Skin epidermis (tissue), 12 donors: ENCODE data around the gene EIF4H.
A peak's percentile ranks its signal among the peaks of the same experiment; 100 is the strongest.
"Not testable (repeated sequence)": the region's sequence is repeated elsewhere in the genome, so short reads cannot be mapped to it uniquely, and the experiment has no call there.

Source experiments
- H3K27ac ChIP-seq, 21 experiments: fragments of 200-600 bp; sonication (generic) in 11 of 21; one replicate each; pipeline ENCODE4 v1.5.0; 2020; ENCODE audit warnings: mild to moderate bottlenecking in 3 of 21, inconsistent platforms in 2 of 21, moderate library complexity in 2 of 21
- H3K4me3 ChIP-seq, 7 experiments: fragments of 200-600 bp; sonication (generic) in 2 of 7; one replicate each; pipeline ENCODE4 v1.5.0; 2020; ENCODE audit warnings: inconsistent platforms in 2 of 7, mild to moderate bottlenecking in 2 of 7, moderate library complexity in 1 of 7

EIF4H gene

DNA sequence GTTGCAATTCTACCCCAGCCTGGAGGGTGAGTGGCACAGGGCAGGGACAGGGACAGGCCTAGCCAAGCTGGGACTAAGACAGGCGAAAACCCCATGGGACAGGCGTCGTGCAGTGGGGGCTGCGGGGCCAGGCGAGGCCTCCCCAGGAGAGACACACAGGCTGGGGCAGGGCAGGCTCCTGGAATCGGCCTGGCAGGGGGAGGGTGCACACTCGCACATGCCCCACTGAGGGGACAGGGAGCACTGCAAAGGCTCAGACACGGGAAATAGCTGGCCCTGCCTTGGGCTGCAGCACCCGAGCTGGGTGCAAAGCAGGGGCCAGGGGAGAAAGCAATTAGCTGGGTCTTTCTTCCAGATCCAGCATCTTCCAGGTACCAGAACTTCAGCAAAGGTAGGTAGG, 46.1 kb downstream of the EIF4H start:
- Histone ChIP-seq H3K27ac (no peak overlapping the region), H3K4me3 (no peak overlapping the region)

DNA sequence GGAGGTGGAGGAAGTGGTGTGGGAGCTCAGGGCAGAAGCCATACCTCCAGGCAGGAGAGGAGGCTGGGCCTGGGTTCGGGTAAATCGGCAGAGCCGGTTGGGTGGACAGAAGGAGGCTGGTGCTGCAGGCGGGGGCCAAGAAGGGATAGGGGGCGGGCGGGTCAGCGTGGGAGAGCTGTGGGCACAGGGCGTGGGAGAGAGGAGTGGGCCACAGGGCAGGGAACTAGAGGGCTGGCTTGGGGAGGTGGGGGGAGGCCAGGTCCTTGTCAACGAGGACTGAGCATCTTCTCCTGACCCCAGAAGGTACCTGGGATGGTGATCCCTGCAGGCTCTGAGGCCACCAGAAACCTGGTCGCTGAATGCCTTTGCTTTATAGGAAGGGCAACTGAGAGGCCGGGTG, 47.6 kb downstream of the EIF4H start:
- Histone ChIP-seq H3K27ac (no peak overlapping the region), H3K4me3 (no peak overlapping the region)

DNA sequence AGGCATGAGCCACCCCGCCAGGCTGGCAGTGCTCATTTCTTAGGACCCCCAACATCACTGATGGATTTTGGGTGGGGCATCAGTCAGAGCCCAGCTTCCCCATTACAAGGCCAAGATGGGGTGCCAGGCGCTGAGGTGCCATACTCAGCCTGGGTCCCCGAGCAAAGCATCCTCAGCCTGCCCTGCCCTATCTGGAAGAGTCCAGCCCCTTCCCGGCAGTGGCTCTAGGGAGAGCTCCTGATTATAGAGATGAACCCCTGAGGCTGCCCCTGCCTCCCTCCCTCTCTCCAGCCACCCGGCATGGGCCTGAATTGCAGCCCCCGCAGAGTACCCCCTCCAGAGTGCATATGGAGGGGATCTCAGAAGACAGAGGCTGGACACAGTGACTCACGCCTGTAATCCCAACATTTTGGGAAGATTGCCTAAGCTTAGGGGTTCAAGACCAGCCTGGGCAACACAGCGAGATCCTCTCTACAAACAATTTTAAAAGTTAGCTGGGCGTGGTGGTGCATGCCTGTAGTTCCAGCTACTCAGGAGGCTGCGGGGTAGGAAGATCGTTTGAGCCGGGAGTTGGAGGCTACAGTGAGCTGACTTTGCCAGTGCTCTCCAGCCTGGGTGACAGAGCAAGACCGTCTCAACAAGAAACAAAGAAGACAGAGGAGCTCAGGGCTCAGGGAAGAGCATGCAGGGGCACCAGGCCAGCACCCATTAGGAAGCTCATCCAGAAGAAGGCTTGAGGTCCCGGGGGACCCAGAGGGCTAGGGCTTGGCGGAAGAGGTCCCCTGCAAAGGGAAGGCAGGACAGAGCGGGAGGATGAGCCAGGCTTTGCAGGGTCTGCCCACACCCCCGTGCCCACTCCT, 48.9 kb downstream of the EIF4H start:
- no peak overlapping the region for H3K27ac ChIP-seq
- H3K4me3 ChIP-seq = no peak overlapping the region

DNA sequence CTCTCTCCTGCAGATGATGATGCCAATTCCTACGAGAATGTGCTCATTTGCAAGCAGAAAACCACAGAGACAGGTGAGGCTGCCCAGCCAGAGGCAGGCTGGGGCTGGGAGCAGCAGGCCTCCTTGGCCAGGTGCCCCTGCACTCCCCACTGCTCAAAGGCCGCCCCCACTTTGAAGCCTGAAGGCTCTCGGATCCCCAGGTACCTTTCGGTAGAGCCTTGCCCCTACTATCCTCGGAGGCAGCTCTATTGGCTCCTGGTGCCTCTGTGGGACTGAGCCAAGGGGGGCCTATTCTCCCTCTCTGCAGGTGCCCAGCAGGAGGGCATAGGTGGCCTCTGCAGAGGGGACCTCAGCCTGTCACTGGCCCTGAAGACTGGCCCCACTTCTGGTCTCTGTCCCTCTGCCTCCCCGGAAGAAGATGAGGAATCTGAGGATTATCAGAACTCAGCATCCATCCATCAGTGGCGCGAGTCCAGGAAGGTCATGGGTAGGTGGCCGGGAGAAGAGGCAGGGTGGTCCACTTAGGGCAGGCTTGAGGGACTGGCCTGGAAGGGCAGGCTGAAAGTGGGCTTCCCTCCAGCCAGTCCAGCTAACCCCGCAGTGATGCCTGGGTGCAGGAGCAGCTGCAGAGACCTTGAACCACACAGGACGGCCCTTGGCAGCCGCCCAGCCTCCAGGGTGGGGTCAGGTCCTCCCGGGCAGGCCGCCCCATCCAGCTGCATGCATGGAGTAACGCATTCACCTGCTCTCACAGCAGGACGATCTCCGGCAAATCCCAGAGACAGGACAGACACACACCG, 49.8 kb downstream of the EIF4H start:
- H3K27ac ChIP-seq = no peak overlapping the region
- H3K4me3 ChIP-seq = no peak overlapping the region

DNA sequence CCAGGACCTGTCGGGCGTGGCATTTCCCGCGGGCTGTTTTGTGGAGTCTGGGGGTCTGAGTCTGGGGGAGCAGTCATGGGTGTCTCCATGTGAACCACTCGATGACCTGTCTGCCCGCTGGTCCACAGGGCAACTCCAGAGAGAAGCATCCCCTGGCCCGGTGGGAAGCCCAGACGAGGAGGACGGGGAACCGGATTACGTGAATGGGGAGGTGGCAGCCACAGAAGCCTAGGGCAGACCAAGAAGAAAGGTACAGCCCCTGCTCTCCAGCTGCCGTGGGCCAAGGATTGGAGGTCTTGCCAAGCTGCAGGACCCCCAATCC, 50.3 kb downstream of the EIF4H start:
- H3K27ac ChIP-seq = no peak overlapping the region
- no peak overlapping the region for H3K4me3 ChIP-seq

DNA sequence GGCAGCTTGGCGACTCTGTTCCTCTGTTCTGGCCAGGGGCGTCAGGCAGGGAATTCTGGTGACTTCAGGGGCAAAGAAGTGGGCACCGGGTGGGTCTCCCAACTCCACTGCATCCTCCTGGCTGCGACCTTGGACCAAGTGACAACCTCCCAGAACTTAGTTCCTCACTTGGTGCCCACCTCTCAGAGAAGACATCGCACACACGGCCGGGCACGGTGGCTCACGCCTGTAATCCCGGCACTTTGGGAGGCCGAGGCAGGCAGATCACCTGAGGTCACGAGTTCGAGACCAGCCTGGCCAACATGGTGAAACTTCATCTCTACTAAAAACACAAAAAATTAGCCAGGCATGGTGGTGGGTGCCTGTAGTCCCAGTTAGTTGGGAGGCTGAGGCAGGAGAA, 50.8 kb downstream of the EIF4H start:
- not testable (repeated sequence) for H3K27ac ChIP-seq, H3K4me3 ChIP-seq

DNA sequence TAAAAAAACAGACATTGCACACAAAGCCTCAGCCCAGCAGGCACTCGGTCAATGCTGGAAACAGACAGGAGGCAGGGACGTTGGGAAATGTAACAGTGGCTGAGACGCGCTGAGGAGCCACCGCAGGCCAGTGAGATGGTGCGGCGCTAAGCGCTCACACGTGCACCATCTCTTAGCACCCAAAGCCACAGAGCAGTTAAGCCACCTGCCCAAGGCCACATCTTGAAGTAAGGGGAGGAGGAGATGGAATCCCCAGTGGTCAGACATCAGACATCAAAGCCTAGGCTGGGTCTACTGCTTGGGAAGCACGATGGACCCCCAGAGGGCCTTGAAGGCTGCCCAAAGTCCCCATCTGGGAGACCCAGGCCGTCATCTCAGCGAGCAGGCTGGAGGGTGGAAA, 51.2 kb downstream of the EIF4H start:
- no peak overlapping the region for H3K27ac ChIP-seq
- H3K4me3 ChIP-seq = no peak overlapping the region

DNA sequence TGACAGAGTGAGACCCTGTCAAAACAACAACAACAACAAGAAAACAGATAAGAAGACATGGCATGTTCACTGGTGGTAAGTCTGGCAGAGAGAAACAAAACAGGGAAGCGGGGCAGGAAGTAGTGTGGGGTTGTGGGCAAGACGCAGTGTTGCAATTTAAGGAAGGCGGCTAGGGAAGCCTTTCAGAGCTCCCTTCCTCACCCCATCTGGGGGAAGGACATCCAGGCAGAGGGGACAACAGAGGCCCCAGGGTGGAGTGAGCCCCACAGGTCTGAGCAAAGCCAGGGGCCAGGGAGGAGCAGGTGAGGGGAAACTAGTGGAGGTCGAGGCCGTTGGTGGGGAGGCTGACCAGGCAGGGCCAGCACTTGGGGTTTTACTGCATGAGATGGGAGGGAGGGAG, 52.5 kb downstream of the EIF4H start:
- no peak overlapping the region for H3K4me3 ChIP-seq
- peak overlapping the region in 5 of 21 experiments; percentile 3 to 58 (median 19) for H3K27ac ChIP-seq

DNA sequence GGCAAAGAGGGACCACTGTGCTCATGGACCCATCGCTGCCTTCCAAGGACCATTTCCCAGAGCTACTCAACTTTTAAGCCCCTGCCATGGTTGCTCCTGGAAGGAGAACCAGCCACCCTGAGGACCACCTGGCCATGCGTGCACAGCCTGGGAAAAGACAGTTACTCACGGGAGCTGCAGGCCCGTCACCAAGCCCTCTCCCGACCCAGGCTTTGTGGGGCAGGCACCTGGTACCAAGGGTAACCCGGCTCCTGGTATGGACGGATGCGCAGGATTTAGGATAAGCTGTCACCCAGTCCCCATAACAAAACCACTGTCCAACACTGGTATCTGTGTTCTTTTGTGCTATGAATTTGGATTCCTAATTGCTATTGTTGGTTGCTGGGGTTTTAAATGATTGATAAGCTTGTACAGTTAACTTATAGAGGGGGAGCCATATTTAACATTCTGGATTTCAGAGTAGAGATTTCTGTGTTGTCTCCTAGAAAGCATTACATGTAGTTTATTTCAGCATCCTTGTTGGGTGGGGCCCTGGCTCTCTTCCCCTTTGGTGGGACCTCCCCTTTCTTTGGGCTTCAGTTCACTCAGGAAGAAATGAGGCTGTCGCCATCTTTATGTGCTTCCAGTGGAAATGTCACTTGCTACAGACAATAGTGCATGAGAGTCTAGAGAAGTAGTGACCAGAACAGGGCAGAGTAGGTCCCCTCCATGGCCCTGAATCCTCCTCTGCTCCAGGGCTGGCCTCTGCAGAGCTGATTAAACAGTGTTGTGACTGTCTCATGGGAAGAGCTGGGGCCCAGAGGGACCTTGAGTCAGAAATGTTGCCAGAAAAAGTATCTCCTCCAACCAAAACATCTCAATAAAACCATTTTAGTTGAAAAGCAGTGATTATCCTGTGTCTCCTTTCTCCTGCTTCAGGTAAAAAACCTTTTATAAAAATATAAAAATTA, 55.1 kb downstream of the EIF4H start:
- Histone ChIP-seq H3K4me3 (no peak overlapping the region), H3K27ac (peak overlapping the region in 1 of 21 experiments; percentile 73)

DNA sequence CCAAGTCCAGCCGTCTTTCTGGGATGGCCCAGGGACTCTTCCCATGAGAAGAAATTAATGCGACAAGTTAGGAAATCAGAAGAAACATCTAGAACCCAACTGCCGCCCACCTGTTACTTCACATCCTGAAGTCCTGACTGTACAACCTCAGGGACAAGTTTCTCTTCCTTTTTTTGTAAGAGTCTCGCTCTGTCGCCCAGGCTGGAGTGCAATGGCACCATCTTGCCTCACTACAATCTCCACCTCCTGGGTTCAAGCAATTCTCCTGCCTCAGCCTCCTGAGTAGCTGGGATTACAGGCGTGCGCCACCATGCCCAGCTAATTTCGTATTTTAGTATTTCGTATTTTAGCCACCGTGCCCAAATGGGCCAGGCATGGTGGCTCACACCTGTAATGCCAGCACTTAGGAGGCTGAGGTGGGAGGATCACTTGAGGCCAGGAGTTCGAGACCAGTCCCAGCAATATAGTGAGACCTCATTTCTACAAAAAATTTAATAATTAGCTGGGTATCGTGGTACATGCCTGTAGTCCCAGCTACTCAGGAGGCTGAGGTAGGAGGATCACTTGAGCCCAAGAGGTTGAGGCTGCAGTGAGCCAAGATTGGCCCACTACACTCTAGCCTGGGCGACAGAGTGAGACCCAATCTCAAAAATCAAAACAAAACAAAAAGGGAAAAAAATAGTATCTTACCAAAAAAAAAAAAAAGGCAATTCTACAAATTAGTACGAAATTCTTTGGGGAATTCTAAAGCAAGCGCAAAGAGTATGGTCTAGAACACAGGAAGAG, 56.5 kb downstream of the EIF4H start:
- H3K27ac ChIP-seq = peak overlapping the region in 3 of 21 experiments; percentile 32 to 73 (median 40)
- no peak overlapping the region for H3K4me3 ChIP-seq

DNA sequence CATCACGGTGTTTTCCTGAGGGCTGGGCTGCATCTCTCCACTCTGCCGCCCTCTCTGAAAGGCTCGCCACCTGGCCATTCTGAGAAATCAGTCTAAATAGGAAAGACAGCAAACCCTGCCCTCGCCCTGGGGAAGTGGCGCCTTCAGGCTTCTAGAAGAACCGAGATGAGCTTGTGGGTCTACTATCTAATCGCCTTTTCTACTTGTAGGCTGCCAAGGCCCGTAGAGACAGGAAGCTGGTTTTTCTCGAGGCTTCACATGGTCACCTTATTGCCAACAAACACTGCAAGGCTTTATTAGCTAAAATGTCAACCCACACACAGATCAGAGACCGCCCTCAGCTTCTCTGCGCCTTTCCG, 57.1 kb downstream of the EIF4H start:
- peak overlapping the region in 2 of 21 experiments; percentile 32 to 40 for H3K27ac ChIP-seq
- no peak overlapping the region for H3K4me3 ChIP-seq

DNA sequence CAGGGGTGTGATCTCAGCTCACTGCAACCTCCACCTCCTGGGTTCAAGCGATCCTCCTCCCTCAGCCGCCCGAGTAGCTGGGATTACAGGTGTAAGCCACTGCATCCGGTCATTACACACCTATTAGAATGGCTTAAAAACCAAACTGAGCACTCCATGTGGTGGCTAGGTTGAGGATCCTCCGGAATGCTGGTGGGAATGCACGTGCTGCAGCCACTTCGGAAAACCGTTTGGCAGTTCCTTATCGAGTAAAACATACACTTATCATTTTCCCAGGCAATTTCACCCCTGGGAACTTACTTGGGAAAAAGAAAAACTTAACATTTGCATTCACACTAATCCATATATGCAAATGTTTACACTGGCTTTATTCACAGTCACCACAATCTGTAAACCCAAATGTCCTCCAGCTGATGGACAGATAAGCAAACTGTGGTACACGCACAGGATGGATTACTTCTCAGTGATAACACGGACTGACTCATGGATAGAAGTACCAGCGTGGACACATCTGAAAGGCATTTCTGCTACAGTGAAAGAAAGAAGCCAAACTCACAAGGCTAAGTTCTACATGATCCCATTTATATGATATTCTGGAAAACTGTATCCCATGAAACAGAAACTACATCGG, 59.6 kb downstream of the EIF4H start:
- Histone ChIP-seq H3K27ac (no peak overlapping the region), H3K4me3 (no peak overlapping the region)

DNA sequence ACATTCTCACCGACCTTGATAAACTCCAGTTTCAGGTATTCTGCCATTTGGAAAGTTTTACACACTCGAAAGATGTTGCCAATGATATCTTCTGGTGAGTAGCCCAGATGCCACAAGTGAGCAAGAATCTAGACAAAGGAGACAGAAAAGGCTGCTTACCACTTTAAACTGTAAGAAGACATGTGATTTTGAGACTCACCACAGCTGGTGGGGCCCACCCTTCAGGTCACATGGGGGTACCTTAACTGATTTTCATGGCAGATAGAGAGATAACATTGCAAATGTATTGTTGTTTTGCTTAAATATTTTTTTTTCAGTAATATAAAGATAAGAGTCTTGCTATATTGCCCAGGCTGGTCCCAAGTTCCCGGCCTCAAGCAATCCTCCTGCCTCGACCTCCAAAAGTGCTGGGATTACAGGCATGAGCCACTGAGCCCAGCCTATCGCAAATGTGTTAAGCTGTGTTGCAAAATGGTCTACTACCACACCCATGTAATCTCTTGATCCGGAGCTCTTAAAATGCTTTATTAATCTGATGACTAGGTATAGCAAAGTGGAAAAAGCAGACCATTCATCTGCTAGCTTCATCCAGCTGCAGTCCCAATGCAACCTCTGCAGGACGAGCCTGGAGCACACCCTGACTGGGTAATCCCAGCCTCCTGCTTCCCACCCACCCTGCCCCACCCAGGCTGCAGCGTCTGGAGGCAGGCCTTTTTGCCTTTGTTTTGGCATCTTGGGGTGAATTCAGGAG, 61.5 kb downstream of the EIF4H start:
- no peak overlapping the region for H3K27ac ChIP-seq

DNA sequence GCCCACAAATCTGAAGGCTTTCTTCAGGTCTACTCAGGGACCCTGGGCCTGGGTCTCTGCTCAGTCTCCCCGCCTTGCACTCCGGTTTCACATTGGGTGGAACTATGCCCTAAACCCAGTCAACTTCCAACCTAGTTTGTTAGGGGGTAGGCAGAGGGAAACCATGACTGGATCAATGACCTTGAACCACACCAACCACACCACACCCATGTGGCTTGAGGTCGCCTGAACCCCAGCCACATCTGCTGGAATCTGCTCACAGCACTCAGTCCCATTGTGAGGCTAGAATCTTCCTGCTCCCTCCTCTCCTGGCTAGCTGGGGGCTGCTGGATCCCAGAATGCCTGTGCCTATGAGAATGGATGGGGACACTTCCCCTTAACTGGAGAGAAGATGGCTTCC, 62.1 kb downstream of the EIF4H start:
- no peak overlapping the region for H3K27ac ChIP-seq
- H3K4me3 ChIP-seq = no peak overlapping the region

More for the DNA sequence above, 61.5 kb downstream of the EIF4H start:
- no peak overlapping the region for H3K4me3 ChIP-seq

DNA sequence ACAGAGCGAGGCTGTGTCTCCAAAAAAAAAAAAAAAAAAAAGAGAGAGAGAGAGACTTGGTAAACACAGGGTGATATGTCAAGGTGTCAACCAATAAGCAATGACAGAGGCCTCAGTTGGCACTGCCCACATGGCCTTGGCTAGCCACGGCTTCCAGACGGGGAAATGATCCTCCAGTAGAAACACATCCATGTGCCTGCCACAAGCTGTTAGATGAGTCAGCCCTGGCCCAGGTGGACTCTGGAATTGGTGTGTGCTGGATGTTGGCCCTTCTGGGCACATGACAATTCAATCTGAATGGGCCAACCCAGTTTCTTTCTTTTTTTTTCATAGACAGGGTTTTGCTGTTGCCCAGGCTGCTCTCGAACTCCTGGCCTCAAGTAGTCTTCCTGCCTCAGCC, 66.3 kb downstream of the EIF4H start:
- H3K4me3 ChIP-seq = no peak overlapping the region
- no peak overlapping the region for H3K27ac ChIP-seq

DNA sequence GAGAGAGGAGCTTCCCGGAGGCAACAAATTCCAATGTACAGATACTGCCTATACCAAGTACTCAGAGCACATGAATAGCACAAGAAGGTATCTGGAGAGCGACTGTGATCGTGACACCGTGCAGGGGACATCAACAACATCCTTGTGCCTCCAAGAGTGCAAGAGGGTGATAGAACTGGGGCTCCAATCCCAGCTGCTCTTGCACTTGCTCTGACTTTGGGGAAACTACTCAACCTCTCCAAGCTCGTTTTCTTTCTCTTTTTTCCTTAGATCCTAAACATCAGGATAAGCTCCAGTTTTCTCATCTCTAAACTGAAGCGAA, 67.9 kb downstream of the EIF4H start:
- Histone ChIP-seq H3K4me3 (no peak overlapping the region), H3K27ac (peak overlapping the region in 2 of 21 experiments; percentile 16 to 21)

DNA sequence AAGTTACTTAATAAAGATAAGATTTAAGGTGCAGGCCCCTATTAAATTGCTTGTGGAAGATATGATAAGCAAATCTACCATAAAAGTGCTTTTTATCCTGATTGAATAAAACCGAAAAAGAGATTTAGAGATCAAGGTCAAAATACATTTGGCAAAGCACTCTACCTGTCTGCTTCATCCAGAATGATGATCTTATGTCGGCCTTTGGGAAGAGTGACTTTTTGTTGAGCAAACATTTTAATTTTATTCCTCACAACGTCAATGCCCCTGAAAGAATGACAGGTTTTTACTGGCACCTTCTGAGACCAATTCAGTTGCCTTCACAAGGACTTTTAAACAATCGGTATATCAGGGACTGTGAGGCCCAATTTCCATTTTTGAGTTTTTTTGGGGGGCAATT, 72.3 kb downstream of the EIF4H start:
- H3K27ac ChIP-seq = no peak overlapping the region
- no peak overlapping the region for H3K4me3 ChIP-seq
